Hypothalamus (tissue), 51 donors: ENCODE data around the gene RNF25.

Experiments used
- DNase-seq, 51 donors: peaks; one replicate each; lab custom pipeline; 2025; lab: John Stamatoyannopoulos, UW

The RNF25 gene

DNA sequence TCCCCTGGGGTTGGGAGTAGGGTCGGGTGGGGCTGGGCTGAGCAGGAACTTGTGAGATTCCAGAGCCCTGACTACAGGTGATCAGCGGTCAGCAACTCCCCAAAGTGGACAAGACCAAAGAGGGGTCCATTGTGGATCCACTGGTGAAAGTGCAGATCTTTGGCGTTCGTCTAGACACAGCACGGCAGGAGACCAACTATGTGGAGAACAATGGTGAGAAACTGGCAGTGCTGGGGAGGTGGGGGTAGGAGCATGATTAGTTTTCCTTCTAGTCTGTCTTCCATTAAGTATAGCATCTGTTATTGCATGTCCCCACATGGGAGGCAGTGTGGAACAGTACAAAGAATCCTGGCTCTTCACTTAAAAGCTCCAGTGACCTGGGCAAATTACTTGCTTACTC lies 36.1 kb downstream of the RNF25 start:
- DNase-seq: no peak

DNA sequence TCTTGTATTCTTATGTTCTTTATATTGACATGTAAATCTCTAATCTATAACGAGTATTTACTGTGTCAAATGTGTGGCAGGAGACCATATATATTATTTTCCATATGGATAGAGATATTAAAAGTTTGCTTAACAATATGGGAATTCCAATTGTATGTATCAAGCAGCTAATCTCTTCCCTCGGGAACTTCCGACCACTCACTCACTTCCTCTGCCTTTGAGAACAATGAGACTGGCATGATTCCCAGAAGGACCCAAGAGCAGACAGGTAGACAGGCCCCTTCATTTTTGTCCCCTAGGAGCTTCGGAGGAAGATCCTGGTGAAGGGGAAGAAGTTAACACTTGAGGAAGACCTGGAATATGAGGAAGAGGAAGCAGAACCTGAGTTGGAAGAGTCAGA lies 40.0 kb downstream of the RNF25 start:
- no peak for DNase-seq

DNA sequence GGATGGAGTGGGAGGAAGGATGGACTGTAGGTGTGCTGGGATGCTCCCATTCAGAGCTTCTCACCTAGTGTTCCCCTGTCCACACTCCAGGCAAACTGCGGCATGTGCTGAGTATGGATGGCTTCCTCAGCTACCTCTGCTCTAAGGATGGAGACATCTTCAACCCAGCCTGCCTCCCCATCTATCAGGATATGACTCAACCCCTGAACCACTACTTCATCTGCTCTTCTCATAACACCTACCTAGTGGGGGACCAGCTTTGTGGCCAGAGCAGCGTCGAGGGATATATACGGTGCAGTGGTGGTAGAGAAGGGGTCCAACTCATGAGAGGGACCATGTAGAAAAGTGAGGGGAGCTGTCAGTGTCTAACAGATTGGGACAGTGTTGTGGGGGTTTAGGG lies 43.9 kb downstream of the RNF25 start:
- DNase-seq: no peak

DNA sequence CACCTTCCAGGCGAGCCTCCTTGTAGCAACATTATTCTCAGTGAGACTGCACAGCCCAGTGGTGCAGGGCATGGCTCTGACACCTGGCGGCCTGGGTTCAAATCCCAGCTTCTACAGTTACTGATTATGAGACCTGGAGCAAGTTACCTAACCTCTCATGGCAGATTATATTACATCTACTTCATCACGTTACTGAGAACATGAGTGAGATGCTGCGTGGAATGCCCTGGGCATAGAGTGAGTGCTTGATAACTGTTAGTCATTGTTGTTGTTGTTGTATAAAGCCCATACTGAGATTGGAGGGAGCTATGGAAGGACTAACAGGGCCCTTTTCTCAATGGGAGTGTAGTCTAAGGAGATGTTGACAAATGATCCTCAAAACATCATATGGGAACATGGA lies 45.4 kb downstream of the RNF25 start:
- no peak for DNase-seq

DNA sequence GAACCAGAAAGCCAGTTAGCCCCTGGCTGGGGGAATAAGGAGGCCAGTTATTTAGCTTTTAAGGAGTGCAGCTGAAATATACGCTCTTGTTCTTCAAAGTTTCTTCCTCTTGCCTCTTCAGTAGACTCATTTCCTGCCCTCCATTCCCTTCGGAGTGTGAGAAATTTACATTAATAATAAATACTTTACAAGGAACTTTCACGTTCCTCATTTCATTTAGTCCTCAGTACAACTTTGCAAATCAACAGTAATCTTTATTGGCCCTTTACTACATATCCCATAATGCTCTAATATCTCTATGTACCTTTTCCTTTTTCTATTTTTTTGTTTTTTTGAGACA lies 48.5 kb downstream of the RNF25 start:
- no peak for DNase-seq

DNA sequence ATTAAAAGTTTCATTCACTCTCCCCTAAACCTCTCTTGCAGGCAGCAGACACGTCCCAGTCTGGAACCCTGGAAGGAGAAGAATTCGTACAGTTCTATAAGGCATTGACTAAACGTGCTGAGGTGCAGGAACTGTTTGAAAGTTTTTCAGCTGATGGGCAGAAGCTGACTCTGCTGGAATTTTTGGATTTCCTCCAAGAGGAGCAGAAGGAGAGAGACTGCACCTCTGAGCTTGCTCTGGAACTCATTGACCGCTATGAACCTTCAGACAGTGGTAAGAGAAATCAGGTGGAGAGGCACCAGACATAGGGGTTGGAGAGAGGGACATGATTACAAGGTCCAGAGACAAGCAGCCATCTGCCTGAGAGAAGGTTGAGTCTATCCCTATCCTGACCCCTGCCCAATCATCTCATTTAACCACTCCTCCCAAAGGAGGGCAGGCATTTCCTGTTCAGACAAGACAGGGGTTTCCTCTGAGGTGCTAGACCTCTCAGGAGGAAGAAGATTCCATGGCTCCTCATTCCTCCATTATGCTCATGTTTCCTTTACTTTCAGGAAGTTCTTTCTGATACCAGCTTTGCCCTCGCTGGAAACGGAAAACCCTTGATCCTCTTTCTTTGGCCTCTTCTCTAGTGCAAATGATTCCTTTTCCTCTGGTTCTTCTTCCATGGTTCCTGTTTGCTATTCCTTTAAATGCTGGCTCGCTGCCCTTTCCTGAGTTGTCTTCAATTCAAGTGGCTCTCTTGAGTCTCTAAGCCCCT lies 49.0 kb downstream of the RNF25 start:
- no peak for DNase-seq

DNA sequence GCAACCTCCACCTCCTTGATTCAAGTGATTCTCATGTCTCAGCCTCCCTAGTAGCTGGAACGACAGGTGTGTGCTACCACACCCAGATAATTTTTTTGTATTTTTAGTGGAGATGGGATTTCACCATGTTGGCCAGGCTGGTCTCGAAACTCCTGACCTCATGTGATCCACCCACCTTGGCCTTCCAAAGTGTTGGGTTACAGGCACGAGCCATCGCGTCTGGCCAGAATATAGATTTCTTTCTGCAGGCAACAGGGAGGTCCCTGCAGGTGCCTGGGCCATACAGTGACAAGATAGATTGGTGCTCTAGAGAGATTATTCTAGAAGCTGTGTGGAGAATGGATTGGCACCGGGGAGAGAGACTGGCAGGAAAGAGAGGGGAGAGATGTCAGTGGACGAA lies 50.8 kb downstream of the RNF25 start:
- no peak for DNase-seq

DNA sequence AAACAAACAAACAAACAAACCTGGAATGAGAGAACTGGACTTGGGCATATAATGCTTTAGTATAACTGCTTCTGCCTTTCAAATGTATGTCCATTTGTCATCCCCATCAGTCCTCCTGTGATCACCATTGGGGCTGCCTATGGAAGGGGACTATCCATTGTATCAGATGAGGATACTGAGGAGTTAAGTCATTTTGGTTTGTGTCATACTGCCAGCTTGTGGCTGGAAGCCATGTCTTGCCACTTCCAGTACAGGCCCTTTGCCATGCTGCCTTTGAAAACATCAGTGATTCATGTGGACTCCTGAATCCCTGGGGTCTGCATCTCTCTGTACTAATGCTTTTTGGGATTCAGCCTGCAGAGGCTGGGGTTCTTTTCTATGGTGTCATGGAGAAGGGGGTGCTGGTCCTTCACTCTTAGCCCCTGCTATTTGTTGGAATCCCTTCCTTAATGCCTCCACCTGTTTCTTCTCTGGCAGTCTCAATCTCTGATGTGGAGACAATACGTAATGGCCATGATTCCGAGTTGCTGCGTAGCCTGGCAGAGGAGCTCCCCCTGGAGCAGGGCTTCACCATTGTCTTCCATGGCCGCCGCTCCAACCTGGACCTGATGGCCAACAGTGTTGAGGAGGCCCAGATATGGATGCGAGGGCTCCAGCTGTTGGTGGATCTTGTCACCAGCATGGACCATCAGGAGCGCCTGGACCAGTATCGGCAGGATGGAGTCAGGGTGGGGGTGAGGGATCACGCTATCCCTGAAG lies 53.5 kb downstream of the RNF25 start:
- DNase-seq: no peak

DNA sequence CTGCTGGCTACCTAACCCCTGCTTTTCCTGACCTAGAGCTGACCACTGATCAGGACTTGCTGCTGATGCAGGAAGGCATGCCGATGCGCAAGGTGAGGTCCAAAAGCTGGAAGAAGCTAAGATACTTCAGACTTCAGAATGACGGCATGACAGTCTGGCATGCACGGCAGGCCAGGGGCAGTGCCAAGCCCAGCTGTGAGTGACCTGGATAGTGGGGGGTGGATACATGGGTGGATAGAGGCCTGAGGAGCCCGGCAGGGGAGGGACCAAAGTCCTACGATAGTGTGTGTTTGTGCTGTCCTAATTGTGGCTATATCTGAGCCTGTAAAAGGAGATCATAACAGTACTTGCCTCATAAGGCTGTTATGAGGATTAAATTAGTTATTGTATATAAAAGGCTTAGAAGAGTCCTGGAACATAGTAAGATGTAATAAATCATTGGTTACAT lies 55.9 kb downstream of the RNF25 start:
- no peak for DNase-seq
